Activated CD8-positive, alpha-beta memory T cell treated with anti-CD3 and anti-CD28 coated beads for 4 hours (primary cell): Measurements from ENCODE around the gene CNDP2.
"Not testable (repeated sequence)": the region's sequence is repeated elsewhere in the genome, so short reads cannot be mapped to it uniquely, and the experiment has no call there.

Experiments used
- DNase-seq, 2 donors: peaks; one replicate each; pipeline ENCODE4 v3.0.0-alpha.2; 2020; ENCODE audit warnings: low read depth in 2 of 2

The CNDP2 gene

DNA sequence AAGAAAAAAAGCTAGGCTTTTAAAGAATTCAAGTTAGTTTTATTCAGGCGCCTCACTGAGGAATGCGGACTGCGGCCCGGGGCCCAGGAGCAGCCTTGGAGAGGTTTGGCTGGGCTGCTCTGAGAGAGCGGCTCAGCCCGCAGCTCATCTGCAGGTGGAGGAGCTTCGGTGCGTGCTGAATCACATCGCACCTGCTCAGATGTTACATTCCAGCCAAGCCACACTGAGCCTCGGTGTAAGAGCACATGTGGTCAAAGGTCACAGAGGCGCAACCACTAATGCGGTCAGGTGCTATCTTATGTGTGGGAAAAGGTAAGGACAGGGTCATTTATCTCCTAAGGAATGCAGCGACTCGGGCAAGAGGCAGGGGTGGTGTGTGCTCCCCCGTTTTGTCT, 21.1 kb downstream of the CNDP2 start:
- no peak for DNase-seq

DNA sequence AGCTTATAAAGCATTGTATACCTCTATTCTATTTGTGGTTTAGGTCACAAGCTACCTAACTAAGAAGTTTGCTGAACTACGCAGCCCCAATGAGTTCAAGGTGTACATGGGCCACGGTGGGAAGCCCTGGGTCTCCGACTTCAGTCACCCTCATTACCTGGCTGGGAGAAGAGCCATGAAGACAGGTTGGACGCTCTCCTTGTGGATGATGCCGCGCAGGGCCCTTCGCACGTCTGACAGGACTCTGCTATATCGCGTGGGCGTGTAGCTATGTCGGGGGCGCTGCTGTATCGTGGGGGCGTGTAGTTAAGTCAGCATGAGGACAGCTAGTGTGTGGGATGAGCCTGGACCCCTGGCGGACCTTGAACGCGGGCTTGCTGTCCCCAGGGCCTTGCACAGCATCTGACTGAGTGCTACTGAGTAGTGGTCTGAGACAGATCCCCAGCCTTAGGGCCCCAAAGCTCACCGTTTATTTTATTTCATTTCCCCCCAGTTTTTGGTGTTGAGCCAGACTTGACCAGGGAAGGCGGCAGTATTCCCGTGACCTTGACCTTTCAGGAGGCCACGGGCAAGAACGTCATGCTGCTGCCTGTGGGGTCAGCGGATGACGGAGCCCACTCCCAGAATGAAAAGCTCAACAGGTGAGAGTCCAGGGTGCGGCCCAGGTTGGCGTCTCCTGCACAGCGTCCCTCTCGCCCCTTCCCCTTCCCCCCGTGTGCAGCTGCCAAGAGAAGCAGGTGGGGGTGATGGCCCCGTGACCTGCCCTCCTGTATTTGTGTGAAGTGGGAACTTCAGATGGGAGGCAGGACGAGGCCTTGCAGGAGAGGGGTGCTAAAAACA, 22.5 kb downstream of the CNDP2 start:
- no peak for DNase-seq

DNA sequence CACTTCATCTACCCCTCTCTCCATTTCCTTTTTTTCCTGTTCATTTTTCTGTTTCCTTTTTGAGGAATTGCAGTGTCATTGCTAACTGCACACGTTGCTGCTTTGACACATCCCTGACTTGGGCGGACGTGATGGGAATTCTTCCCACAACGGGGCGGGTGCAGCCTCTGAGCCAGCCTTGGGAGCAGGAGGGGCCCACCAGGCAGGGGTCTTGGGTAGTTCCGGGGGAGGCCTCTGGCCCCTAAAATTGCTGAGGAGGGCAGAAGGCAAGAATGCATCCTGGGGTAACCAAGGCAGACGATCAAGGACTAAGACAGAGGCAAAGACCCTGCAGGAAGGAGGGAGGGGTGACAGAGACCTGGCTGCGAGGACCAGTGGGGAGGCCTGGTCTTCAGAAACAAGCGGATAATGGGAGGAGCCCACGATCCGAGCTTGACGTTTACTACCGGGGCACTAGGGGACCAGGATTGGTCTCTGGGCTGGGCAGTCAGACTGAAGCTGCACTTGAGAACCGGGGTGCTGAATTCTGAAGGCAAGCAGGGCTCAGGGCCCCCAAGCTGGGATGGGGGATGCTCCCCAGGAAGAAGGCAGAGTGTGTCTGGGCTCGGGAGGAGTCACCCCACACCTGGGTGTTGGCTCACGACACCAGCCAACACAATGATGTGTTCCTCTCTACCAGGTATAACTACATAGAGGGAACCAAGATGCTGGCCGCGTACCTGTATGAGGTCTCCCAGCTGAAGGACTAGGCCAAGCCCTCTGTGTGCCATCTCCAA, 23.3 kb downstream of the CNDP2 start:
- no peak for DNase-seq

DNA sequence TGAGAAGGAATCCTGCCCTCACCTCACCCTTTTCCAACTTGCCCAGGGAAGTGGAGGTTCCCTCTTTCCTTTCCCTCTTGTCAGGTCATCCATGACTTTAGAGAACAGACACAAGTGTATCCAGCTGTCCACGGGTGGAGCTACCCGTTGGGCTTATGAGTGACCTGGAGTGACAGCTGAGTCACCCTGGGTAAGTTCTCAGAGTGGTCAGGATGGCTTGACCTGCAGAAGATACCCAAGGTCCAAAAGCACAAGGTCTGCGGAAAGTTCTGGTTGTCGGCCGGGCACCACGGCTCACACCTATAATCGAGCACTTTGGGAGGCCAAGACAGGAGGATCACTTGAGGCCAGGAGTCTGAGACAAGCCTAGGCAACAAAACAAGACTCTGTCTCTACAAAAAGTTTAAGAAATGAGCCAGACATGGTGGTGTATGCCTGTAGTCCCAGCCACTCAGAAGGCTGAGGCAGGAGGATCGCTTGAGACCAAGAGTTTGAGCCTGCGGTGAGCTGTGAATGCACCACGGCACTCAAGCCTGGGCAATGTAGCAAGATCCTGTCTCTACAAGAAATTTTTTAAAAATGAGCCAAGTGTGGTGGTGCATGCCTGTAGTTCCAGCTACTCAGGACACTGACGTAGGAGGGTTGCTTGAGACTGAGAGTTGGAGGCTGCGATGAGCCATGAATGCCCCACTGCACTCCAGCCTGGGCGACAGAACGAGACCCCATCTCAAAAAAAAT, 24.1 kb downstream of the CNDP2 start:
- DNase-seq: no peak

DNA sequence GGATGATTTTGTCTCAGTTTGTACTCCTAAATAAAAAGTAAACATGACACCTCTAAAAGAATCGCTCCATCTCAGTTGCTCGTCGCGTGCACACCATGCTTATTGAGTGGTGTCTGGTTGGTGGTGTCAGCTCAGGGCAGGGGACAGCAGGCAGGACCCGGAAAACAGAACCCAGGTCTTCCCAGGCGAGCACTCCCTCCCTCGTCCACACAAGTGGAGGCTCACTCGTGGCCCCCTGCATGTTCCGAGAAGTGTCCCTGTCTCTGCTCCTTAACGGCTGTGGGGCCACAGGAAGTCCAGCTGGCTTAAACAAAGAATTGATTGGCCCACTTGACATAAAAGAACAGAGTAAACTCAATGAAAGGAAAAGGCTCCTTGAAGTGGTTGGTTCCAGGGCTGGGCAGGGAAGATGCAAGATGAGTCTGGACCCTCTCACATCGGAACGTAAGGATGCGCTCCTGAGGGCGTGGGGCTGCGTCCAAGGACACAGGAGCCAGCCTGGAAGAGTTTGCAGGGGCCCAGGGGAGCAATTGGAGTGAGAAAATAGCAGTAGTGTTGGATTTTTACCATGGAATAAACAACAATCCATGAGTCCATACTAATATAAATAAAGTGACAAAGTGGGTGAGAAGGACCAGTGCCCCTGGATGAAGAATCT, 25.0 kb downstream of the CNDP2 start:
- DNase-seq: no peak

DNA sequence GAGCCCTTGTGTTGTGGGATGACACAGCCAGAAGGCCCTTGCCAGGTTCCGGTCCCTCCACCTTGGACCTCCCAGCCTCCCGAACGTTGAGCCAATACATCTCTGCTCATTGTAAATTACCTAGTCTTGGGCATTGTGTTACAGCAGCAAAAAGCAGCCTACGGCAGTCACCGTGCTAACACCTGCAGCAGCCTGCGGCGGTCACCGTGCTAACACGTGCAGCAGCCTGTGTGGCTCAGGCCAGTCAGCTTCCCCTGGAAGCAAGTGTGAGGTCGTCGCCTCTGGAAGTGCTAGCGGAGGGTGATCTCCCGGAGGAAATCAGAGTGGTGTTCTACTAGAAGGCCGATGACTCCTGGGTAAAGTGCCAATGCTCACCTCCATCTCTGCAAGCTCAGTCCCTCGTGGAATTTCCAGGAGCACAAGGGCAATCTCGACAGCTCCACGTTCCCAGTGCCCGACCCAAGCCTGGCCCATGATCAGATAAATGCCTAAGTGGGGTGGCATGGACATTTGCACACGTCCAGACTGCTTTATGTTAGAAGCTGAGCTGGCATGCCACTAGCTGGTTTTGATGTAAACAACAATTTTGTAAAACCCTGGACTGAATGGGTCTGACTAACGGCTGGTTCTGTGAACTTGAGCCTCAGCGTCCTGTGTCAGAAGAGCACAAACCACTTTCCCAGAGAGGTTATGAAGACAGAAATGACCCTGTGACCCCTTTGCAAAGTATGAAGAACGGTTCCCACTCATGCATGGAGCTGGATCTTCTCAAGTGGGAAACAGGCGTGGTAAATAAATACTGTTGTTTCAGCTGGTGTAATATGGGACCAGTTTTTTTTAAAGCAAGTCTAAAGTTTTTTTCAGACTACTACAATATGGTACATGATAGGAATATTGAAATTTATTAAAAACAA, 26.7 kb downstream of the CNDP2 start:
- no peak for DNase-seq

DNA sequence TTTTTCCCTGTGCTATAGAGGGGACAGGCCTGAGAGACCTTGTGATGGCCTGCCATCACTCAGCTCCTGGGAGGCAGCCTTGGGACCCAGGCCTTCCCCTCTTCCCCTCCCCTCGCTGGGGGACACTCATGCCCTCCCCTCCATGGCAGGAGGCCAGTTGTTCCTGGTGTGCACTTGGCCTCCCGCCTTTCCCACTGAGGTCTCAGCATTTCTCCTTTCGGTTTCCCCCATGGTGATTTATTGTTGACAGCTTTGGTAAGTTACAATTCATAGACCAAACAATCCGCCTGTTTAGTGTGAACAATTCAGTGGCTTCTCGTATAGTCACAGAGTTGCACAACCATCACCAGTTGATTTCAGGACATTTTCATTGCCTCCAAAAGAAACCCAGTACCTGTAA, 27.9 kb downstream of the CNDP2 start:
- DNase-seq: no peak

DNA sequence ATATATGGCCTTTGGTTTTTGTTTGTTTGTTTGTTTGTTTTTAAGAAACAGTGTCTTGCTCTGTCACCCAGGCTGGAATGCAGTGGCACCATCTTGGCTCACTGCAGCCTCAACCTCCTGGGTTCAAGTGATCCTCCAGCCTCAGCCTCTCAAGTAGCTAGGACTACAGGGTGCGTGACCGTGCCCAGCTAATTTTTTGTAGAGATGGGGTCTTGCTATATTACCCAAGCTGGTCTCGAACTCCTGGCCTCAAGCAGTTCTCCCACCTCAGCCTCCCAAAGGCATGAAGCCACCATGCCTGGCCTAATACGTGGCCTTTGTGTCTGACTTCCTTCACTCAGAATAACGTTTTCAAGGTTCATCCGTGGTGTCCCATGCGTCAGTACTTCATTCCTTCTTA, 28.8 kb downstream of the CNDP2 start:
- not testable (repeated sequence) for DNase-seq

DNA sequence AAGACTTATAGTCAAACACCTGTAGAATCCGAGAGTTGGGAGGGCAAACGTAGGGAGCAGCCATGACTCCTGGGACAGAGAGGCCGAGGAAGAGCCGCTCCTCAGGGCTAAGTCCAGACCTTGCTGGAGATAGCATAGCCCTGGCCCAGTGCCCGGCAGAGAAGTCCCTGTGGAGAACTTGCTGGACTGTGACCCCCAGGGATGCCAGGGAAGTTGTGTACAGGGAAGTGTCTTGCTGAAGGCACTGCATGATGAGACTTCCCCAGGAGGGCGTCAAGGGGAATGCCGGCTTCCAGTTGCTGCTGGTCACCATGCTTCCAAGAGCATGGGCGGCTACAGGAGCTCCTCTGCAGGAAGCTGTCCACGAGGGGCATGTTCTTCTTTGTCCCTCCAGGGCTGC, 29.6 kb downstream of the CNDP2 start:
- no peak for DNase-seq

DNA sequence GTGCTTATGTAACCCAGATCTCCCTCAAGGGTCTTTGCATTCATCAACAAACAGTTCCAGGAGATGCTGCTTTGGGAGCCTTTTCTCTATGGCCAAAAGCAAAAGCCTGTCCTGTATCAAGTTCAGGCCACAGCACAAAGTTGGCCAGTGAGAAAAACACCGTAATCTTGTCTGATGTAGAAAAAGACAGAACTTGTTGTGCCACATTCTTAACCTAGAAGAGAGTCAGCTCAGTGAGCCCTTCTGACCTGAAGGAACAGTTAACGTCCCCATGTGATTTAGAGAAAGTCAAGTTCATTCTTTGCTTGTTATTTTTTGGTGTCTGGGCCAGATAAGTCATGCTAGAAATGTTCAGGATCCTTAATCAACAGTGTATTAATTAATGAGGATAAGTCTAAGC, 30.3 kb downstream of the CNDP2 start:
- no peak for DNase-seq

DNA sequence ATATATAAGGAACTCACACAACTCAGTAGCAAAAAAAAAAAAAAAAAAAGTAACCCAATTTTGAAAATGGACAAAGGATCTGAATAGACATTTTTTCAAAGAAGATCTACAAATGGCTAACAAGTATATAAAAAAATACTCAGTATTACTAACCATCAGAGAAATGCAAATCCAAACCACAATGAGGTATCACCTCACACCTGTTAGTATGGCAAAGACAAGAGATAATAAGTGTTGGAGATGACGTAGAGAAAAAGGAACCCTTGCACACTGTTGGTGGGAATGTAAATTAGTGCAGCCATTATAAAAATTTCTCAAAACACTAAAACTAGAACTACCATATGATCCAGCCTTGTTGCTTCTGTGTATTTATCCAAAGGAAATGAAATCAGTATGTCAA, 32.3 kb downstream of the CNDP2 start:
- no peak for DNase-seq

DNA sequence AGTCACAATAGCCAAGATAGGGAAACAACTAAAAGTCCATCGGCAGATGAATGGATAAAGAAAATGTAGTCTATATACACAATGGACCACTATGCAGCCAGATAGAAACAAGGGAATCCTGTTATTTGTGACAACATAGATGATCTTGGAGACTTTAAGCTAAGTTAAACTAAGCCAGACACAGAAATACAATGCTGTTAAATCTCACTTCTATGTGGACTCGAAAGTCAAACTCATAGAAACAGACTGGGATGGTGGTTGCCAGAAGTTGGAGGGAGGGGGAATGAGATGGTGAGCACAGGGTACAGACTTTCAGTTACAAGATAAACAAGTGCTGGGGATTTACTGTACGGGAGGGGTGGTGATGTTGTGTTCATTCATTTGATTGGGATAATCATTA, 32.8 kb downstream of the CNDP2 start:
- no peak for DNase-seq

DNA sequence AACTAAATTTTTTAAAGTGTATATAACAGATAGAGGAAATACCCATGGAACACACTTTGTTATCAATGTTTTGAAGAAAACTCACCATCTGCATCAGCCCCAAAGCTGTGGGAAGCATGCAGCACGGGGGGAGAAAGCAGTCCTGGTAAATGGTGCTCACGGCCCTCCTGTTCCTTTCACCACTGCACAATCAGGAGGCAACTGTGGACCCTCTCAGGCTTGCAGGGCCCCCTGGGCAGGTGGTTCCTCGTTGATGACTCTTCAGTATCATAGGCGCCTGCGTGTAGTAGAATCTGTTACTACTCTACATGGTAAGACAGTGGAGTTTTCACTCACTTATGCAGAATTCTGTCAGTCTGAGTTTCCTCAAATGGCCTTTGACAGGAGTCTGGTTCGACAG, 33.2 kb downstream of the CNDP2 start:
- no peak for DNase-seq

DNA sequence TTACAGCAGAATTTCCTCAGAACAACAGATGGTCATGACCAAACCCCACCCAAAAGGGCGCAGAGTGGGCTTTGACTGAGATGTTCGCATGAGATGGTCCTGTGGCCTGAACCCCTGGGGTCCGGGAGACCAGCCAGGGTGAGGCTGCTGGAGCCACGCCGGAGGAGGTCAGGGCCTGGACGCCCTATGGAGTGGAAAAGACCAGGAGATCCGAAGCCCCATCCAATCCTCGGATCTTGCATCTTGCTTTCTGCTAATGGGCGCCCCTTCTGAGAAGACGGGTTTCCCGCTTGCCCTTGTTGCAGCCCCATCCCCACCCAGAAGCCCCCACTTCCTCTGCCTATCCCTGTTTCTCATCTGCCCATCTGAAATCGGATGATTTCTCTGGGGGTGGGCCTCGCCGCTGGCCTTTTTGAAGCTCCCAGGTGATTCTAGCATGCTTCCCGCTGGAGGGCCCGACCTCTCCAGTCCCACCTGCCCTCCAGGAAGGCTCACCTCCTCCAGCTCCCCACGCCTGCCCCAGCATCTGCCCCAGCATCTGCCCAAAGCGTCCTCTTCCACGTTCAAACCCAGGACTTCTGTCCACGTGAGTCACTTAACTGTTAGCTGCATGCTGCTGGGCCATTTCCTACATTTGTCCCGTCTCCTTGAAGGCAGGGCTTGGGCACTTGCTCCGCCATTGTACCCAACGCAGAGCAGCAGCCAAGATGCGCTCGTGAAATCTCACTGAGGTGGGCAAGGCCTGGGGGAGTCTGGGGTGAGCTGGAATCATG, 33.8 kb downstream of the CNDP2 start:
- DNase-seq: no peak

DNA sequence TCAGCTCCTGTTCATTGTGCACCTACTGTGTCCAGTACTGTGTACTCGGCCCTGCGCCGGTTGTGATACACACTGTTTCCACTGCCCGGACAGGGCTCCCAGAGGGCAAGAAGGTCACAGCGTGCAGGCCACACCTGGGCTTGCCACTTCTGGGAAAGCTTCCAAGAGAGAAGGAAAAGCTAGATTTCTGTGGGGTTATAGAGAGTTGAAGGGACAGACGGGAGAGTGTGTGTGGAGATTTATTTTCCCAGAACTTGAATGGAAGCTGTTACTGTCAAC, 34.4 kb downstream of the CNDP2 start:
- no peak for DNase-seq

DNA sequence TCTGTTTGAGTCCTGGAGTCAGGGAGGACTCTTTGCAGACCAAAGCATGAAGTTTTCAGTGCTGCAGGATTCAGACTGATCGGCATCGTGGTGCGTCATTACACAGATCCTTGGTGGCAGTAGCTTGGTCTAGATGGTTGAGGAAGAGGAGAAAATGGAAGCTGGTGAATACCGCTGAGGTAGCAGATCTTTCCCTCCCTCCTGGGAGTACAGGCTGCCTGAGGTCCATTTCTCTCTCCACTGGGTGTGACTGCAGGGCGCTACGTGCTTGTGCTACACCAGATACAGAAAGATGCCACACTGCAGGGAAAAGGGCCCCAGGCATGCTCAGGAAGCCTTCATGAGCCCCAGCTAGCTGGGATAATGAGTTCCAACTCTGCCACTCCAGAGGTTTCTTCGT, 34.9 kb downstream of the CNDP2 start:
- DNase-seq: no peak

DNA sequence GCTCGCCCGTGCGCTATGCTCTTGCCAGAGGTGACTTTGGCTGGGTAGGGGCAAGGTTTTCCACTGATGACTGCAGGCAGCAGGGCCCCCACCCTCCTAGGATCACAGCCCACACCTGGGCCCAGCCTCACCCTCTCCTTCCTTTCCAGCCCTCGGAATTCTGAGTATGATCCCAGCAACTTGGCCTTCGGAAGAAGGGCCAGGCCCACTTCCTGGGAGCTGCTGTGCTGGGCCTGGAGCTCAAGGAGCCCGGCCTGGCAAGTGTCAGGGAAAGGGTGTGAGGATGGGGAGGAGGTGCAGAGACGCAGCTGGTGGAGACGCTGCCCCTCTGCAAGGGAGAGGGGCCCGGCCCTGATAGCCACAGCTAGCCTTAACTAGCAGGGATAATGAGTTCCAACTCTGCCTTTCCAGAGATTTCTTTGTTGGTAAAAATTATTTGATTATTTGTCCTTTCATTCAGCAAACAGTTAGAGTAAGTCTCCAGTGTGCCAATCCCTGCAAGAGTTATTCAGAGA, 36.4 kb downstream of the CNDP2 start:
- DNase-seq: no peak

DNA sequence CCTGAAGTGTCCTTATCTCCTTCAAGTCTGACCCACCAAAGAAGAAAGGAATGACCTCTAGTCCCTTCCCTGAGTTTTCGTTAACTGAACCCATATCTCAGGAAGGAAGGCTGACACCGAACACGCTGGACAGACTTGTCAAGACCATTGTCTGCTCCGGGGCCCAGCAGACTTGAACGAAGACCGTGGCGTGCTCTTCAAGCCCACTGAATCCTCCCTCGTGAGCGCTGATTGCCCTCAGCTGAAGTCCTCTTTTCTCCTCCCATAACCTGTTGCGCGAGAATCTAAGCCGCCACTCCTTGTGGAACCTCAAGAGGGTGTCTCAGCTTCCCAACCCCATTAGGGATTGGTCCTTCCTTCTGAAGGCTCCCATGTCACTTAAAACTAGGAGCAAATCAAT, 37.5 kb downstream of the CNDP2 start:
- DNase-seq: no peak

DNA sequence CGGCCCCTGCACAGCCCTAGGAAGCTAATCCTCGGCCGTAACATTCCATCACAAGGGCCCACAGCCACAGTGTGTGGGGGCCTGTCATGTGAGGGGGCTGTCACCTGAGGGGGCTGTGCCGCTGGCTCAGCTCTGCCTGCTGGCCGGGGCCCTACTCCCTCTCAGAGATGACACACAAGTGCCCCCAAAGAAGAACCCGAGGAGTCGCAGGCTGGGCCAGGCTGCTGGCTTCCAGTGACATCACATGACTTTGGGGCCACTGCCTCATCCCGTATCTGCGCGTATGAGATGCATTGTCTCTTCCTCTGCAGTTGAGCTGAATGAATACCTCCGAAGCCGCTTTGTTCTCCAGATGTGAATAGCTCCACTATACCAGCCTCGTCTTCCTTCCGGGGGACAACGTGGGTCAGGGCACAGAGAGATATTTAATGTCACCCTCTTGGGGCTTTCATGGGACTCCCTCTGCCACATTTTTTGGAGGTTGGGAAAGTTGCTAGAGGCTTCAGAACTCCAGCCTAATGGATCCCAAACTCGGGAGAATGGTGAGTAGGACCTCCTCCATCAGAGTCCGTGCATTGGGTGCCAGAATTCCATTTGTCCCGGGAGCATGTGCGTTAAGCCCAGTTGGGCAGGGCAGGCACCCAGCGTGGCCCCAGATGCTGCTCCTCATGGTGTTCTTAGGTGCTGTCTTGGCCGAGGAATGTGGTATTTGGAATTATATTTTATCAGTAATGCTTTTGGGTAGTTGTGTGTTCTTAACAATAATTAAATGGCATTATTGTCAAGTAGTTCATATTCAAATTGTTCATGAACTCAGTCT, 38.2 kb downstream of the CNDP2 start, which contains the start of gene CNDP1:
CNDP1 (plus strand) TSS at position 351 of the 820 bp plus-strand sequence; CDS start at position 519, 168 bp downstream.
- no peak for DNase-seq
